Heart left ventricle (tissue), 16 donors: ENCODE measurements around the gene WDTC1. TPM values are rescaled to one million over a fixed set of nuclear protein-coding genes. Genes with fewer than 3 reads are reported as not detected.
"Not testable (repeated sequence)": the region's sequence is repeated elsewhere in the genome, so short reads cannot be mapped to it uniquely, and the experiment has no call there.

ENCODE experiments used
- ATAC-seq, 4 donors: fragments of 200-7000 bp; cut with Tn5 transposase; one replicate each; pipeline ENCODE4 v1.9.1; 2020 to 2022; ENCODE audit warnings: moderate library complexity in 4 of 4, mild to moderate bottlenecking in 3 of 4, moderate number of reproducible peaks in 1 of 4
- DNase-seq, 5 donors: peaks; one replicate each; pipeline ENCODE4 v3.0.0-alpha.2; 2020
- H3K27ac ChIP-seq, 12 donors: fragments of 200-600 bp; sonication (generic) in 4 of 12; one replicate each; pipeline versions ENCODE4 v1.5.0 to v1.8.0; 2016 to 2022; ENCODE audit warnings: mild to moderate bottlenecking in 2 of 12
- H3K27me3 ChIP-seq, 9 donors: fragments of 200-600 bp; sonication (generic) in 2 of 9; one replicate each; pipeline versions ENCODE4 v1.5.1 to v1.8.0; 2016 to 2022; ENCODE audit warnings: mild to moderate bottlenecking in 3 of 9
- H3K36me3 ChIP-seq, 9 donors: fragments of 200-600 bp; sonication (generic) in 2 of 9; one replicate each; pipeline versions ENCODE4 v1.5.0 to v1.8.0; 2018 to 2022; ENCODE audit warnings: mild to moderate bottlenecking in 2 of 9
- H3K4me1 ChIP-seq, 12 donors: fragments of 200-600 bp; sonication (generic) in 4 of 12; one replicate each; pipeline versions ENCODE4 v1.5.0 to v1.8.0; 2016 to 2022; ENCODE audit warnings: mild to moderate bottlenecking in 3 of 12
- H3K4me3 ChIP-seq, 12 donors: fragments of 200-600 bp; sonication (generic) in 4 of 12; one replicate each; pipeline versions ENCODE4 v1.5.0 to v1.8.0; 2017 to 2022; ENCODE audit warnings: mild to moderate bottlenecking in 9 of 12, moderate library complexity in 4 of 12
- H3K9me3 ChIP-seq, 12 donors: fragments of 200-600 bp; sonication (generic) in 4 of 12; one replicate each; pipeline versions ENCODE4 v1.5.0 to v1.8.0; 2016 to 2022; ENCODE audit warnings: mild to moderate bottlenecking in 1 of 12
- POLR2A ChIP-seq, 2 donors: fragments of 450-650 bp; IDR thresholded peaks; one replicate each; pipeline ENCODE4 v1.6.1; 2017; ENCODE audit warnings: antibody characterized with exemption in 2 of 2, mild to moderate bottlenecking in 2 of 2, moderate library complexity in 2 of 2
- WGBS, 4 donors: extraction: QIAGEN DNeasy Blood & Tissue Kit in 2 of 4; methylation state at CpG; one replicate each; pipeline versions ENCODE4 v1.1.5 to v1.1.7; 2013 to 2018; 5-methylcytosine and 5-hydroxymethylcytosine counted together
- intact Hi-C, 10 donors: fragments of 100-400 bp; cut with DNase I; formaldehyde crosslinking; loops; one replicate each; pipeline versions ENCODE4 v1.11.1 to v1.14.2; 2022
- polyA plus RNA-seq, 2 donors: library from polyadenylated mRNA; stranded (reverse); fragments of 200-250 nt; gene quantifications; one replicate each; pipeline ENCODE4 v1.2.3, GENCODE V29; 2013
- total RNA-seq, 9 donors: library from RNA; depleted of rRNA in 2 of 9; stranded (reverse); fragments of >200 nt in 2 of 9; fragmentation: NEBNext Ultra II Directional in 3 of 9; extraction: Animal tissue kit (Norgen Biotek cat#: 25700) in 3 of 9; gene quantifications; one replicate each; pipeline versions ENCODE4 v1.1.0 to v1.2.4, GENCODE V29; 2016 to 2023
- TF ChIP-seq, protein P1 (sequence below), 12 donors: fragments of 200-600 bp; sonication (generic) in 4 of 12; IDR thresholded peaks; one replicate each; pipeline versions ENCODE4 v1.5.0 to v1.8.0; 2018 to 2022; ENCODE audit warnings: antibody characterized with exemption in 12 of 12, mild to moderate bottlenecking in 5 of 12
- donor health status: ischemic (EF 13 %, LVEDD 7.1; RV severe dilation, severe dysfunction).
- donor health status: healthy with polysubstance abuse.
- donor health status: DM: no; HTN: yes; CAD: no.
- donor health status: DM: no; HTN: no; CAD: no.
- donor health status: ischemic (EF 25% LVEDD 6.9; RV normal size, moderate dysfunction).
- donor health status: ischemic (EF 25% LVEDD 5.7; RV mildly dilated, moderate dysfunction).
- donor health status: healthy.
- donor health status: DM: yes; HTN: yes; CAD: no.
- donor health status: ischemic (EF 35%, LVEDD 5.7; RV mildly dilated, moderate dysfunction).
- donor health status: nonischemic (EF 11% LVEDD 7.7; RV severe dilation, severe dysfunction).
- donor health status: DM: yes; HTN: yes; CAD: no.
- donor health status: PGD.
- donor health status: ischemic (EF 29% LVEDD 5.4; RV normal size, mild dysfunction).
- donor health status: nonischemic (EF 23%, LVEDD 6.1; RV moderate dilation, normal function).

WDTC1 gene
- total and polyA plus RNA-seq, 11 donors: 30.8 to 94.5 (median 59.6) TPM

DNA sequence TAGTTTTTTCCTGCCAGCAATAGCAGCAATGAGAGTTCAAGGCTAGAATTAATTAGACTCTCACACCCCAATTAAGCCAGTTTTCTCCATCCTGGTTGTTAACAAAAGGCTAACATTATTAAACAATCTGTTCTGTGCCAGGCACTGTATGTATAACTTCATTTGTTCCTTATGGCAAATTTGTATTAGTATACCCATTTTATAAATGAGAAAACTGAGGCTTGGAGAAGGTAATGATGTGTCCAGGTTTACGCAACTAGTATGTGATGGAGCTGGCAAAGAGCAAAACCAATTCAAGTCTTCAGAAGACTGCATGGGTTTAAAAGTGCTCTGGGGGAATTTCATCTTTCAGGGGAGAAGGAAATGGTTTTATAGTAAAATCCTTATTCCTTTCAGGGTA is 41.2 kb upstream of the WDTC1 start:
- WGBS, 4 donors: 94 to 100% (median 99%) methylated on average over 1 of the region's 1 CpG
- no peak for ATAC-seq
- intact Hi-C loops: loop anchor here in 2 of 10 donors (10.0 kb wide), 2 partner anchors 88 to 92 kb away; no protein-coding TSS in a partner anchor
- Histone ChIP-seq H3K4me1 (peaks cover 0 to 7% (median 0%) of the 10 kb centered on the region in 12 donors), H3K27ac (no peak overlapping the region), H3K27me3 (no peaks in the 10 kb centered on the region), H3K9me3 (no peaks in the 10 kb centered on the region), H3K4me3 (no peak overlapping the region), H3K36me3 (no peaks in the 10 kb centered on the region)
- no peak for DNase-seq
- TF ChIP-seq, protein P1, sequence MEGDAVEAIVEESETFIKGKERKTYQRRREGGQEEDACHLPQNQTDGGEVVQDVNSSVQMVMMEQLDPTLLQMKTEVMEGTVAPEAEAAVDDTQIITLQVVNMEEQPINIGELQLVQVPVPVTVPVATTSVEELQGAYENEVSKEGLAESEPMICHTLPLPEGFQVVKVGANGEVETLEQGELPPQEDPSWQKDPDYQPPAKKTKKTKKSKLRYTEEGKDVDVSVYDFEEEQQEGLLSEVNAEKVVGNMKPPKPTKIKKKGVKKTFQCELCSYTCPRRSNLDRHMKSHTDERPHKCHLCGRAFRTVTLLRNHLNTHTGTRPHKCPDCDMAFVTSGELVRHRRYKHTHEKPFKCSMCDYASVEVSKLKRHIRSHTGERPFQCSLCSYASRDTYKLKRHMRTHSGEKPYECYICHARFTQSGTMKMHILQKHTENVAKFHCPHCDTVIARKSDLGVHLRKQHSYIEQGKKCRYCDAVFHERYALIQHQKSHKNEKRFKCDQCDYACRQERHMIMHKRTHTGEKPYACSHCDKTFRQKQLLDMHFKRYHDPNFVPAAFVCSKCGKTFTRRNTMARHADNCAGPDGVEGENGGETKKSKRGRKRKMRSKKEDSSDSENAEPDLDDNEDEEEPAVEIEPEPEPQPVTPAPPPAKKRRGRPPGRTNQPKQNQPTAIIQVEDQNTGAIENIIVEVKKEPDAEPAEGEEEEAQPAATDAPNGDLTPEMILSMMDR (IDR thresholded peaks at IDR 0.05): no peak
- TF ChIP-seq POLR2A (IDR thresholded peaks at IDR 0.05): no peak

GRCh38 chr1:27201295-27201694 is 33.1 kb upstream of the WDTC1 start:
- DNase-seq: no peak
- Histone ChIP-seq H3K36me3 (no peaks in the 10 kb centered on the region), H3K4me1 (peaks cover 0 to 7% (median 0%) of the 10 kb centered on the region in 12 donors), H3K27ac (no peak overlapping the region), H3K9me3 (no peaks in the 10 kb centered on the region), H3K27me3 (no peaks in the 10 kb centered on the region), H3K4me3 (no peak overlapping the region)
- intact Hi-C loops: loop anchor here in 2 of 10 donors (5.0 to 10.0 kb wide), 2 partner anchors 64 to 81 kb away; no protein-coding TSS in a partner anchor
- TF ChIP-seq, protein P1 (IDR thresholded peaks at IDR 0.05): no peak
- no peak for TF ChIP-seq POLR2A (IDR thresholded peaks at IDR 0.05)
- ATAC-seq: no peak
- 90 to 94% (median 93%) methylated on average over 24 of the region's 24 CpGs for WGBS, 4 donors

DNA sequence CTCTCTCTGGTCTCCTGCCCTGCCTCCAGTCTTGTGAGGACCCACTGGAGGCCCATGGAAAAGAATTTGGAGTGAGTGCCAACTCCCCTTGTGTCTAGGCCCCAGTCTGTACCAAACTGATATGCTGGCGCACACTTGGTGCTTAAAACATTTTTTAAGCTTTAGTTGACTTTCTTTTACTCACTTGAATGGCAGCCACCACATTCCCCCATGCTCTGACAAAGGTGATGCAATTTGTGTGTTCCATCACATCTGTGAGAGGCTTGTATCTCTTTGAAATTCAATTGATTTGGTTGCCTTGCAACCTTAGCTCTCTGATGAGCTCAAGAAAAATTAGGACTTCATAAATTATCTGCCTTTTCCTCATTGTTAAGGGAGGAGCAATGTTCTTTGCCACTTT is 30.5 kb upstream of the WDTC1 start:
- H3K27me3 ChIP-seq: no peaks in the 10 kb centered on the region
- no peaks in the 10 kb centered on the region for H3K36me3 ChIP-seq
- H3K4me1 ChIP-seq: no peaks in the 10 kb centered on the region
- ATAC-seq: no peak
- WGBS, 4 donors: 92 to 100% (median 94%) methylated on average over 1 of the region's 1 CpG
- H3K27ac ChIP-seq: no peak overlapping the region
- TF ChIP-seq, protein P1 (IDR thresholded peaks at IDR 0.05): no peak
- no peak for TF ChIP-seq POLR2A (IDR thresholded peaks at IDR 0.05)
- intact Hi-C loops: loop anchor here in 2 of 10 donors (5.0 to 10.0 kb wide), 2 partner anchors 61 to 78 kb away; no protein-coding TSS in a partner anchor
- H3K4me3 ChIP-seq: no peak overlapping the region
- no peaks in the 10 kb centered on the region for H3K9me3 ChIP-seq
- DNase-seq: no peak

- not testable (repeated sequence) for H3K27ac ChIP-seq, H3K9me3 ChIP-seq, H3K4me1 ChIP-seq, H3K4me3 ChIP-seq, DNase-seq, ATAC-seq, H3K36me3 ChIP-seq, H3K27me3 ChIP-seq
- WGBS, 4 donors: 69 to 86% (median 81%) methylated on average over 1 of the region's 1 CpG
- intact Hi-C loops: loop anchor here in 1 of 10 donors (10.0 kb wide), 1 partner anchor 58 kb away; no protein-coding TSS in a partner anchor
Observed at GRCh38 chr1:27207238-27207637, 27.2 kb upstream of the WDTC1 start.

DNA sequence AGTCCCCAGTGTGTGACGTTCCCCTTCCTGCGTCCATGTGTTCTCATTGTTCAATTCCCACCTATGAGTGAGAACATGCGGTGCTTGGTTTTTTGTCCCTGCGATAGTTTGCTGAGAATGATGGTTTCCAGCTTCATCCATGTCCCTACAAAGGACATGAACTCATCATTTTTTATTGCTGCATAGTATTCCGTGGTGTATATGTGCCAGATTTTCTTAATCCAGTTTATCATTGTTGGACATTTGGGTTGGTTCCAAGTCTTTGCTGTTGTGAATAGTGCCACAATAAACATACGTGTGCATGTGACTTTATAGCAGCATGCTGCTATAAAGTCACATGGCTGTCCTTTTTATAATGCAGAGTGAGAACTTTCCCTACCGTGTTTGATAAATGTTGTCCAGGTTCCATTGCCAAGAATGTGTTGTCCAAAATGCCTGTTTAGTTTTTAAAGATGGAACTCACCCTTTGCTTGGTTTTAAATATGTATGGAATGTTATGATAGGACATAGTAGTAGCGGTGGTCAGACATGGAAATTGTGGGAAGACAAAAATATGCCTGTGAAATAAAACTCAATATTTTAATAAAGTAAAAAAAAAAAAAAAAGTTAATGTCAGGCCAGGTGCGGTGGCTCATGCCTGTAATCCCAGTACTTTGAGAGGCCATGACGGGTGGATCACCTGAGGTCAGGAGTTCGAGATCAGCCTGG is 26.1 kb upstream of the WDTC1 start:
- intact Hi-C loops: loop anchor here in 1 of 10 donors (10.0 kb wide), 1 partner anchor 57 kb away; no protein-coding TSS in a partner anchor
- 84 to 85% (median 84%) methylated on average over 11 of the region's 11 CpGs for WGBS, 4 donors
- H3K9me3 ChIP-seq, H3K27ac ChIP-seq, H3K36me3 ChIP-seq, ATAC-seq, H3K4me3 ChIP-seq, DNase-seq, H3K4me1 ChIP-seq, H3K27me3 ChIP-seq: not testable (repeated sequence)
